ENCODE measurements around the gene TUT1. TPM values are rescaled to one million over a fixed set of nuclear protein-coding genes. Genes with fewer than 3 reads are reported as not detected.
A peak's percentile ranks its signal among the peaks of the same experiment; 100 is the strongest.

TUT1 gene
- total RNA-seq, 4 donors from 2014 or later: 8.3 to 18.8 (median 14.2) TPM

GRCh38 chr11:62595124-62595523 is 3.8 kb upstream of the TUT1 start:
- peaks cover 4 to 70% (median 43%) of the 10 kb centered on the region in 4 donors for H3K4me1 ChIP-seq
- TF ChIP-seq CTCF (IDR thresholded peaks at IDR 0.05) (no peak), EP300 (IDR thresholded peaks at IDR 0.05) (no peak), POLR2A (IDR thresholded peaks at IDR 0.05) (no peak)
- no peaks in the 10 kb centered on the region for H3K9me3 ChIP-seq
- peaks cover 8 to 50% (median 22%) of the 10 kb centered on the region in 3 donors for H3K36me3 ChIP-seq
- H3K27me3 ChIP-seq: no peaks in the 10 kb centered on the region
- no peak for DNase-seq (ENCODE audit: low spot score in 2 of 2)
- H3K4me3 ChIP-seq: no peak overlapping the region
- WGBS, 2 donors: 76 to 89% methylated on average over 8 of the region's 8 CpGs
- H3K27ac ChIP-seq: peak overlapping the region in 3 of 4 donors; percentile 95 to 99 (median 97)

- H3K9me3 ChIP-seq: no peaks in the 10 kb centered on the region
- peak; percentile 71 to 80 for DNase-seq (ENCODE audit: low spot score in 2 of 2)
- H3K4me1 ChIP-seq: peaks cover 1 to 66% (median 30%) of the 10 kb centered on the region in 4 donors
- TF ChIP-seq EP300 (IDR thresholded peaks at IDR 0.05): no peak
- TF ChIP-seq CTCF (IDR thresholded peaks at IDR 0.05): peak; percentile 55 to 75 (median 66)
- no peaks in the 10 kb centered on the region for H3K27me3 ChIP-seq
- peaks cover 8 to 55% (median 22%) of the 10 kb centered on the region in 3 donors for H3K36me3 ChIP-seq
- H3K27ac ChIP-seq: peak overlapping the region; percentile 94 to 99 (median 96)
- WGBS, 2 donors: 44 to 53% methylated on average over 13 of the region's 13 CpGs
- peak overlapping the region in 1 of 4 donors; percentile 8 for H3K4me3 ChIP-seq
Measured at GRCh38 chr11:62593434-62594044, 2.2 kb upstream of the TUT1 start.

GRCh38 chr11:62592989-62593421 is 1.7 kb upstream of the TUT1 start:
- peak; percentile 48 to 80 for TF ChIP-seq EP300 (IDR thresholded peaks at IDR 0.05)
- TF ChIP-seq CTCF (IDR thresholded peaks at IDR 0.05): no peak
- peak in 1 of 2 donors; percentile 47 for TF ChIP-seq POLR2A (IDR thresholded peaks at IDR 0.05)
- Histone ChIP-seq H3K27ac (peak overlapping the region; percentile 94 to 99 (median 96)), H3K4me3 (peak overlapping the region in 2 of 4 donors; percentile 8 to 69), H3K27me3 (no peaks in the 10 kb centered on the region), H3K9me3 (no peaks in the 10 kb centered on the region), H3K36me3 (peaks cover 8 to 56% (median 18%) of the 10 kb centered on the region in 3 donors), H3K4me1 (peaks cover 0 to 60% (median 26%) of the 10 kb centered on the region in 4 donors)
- WGBS, 2 donors: 45 to 47% methylated on average over 8 of the region's 8 CpGs
- no peak for DNase-seq (ENCODE audit: low spot score in 2 of 2)

- H3K4me1 ChIP-seq: peaks cover 0 to 53% (median 26%) of the 10 kb centered on the region in 4 donors
- H3K4me3 ChIP-seq: peak overlapping the region; percentile 61 to 91 (median 70)
- peaks cover 8 to 56% (median 14%) of the 10 kb centered on the region in 3 donors for H3K36me3 ChIP-seq
- WGBS, 2 donors: 11 to 17% methylated on average over 14 to 17 of the region's 17 CpGs
- peak overlapping the region; percentile 94 to 99 (median 96) for H3K27ac ChIP-seq
- H3K27me3 ChIP-seq: no peaks in the 10 kb centered on the region
- H3K9me3 ChIP-seq: no peaks in the 10 kb centered on the region
- DNase-seq (ENCODE audit: low spot score in 2 of 2): no peak
- no peak for TF ChIP-seq EP300 (IDR thresholded peaks at IDR 0.05)
- peak in 1 of 5 experiments; percentile 7 for TF ChIP-seq CTCF (IDR thresholded peaks at IDR 0.05)
Measured at GRCh38 chr11:62592146-62592815, 958 bp upstream of the TUT1 start.
